Cortex of kidney (tissue), 1 donor: ENCODE data around the gene EIF3K.
"Not testable (repeated sequence)": the region's sequence is repeated elsewhere in the genome, so short reads cannot be mapped to it uniquely, and the experiment has no call there.

ENCODE experiments used
- DNase-seq: peaks from one replicate; lab custom pipeline; 2025; lab: John Stamatoyannopoulos, UW

The EIF3K gene

DNA sequence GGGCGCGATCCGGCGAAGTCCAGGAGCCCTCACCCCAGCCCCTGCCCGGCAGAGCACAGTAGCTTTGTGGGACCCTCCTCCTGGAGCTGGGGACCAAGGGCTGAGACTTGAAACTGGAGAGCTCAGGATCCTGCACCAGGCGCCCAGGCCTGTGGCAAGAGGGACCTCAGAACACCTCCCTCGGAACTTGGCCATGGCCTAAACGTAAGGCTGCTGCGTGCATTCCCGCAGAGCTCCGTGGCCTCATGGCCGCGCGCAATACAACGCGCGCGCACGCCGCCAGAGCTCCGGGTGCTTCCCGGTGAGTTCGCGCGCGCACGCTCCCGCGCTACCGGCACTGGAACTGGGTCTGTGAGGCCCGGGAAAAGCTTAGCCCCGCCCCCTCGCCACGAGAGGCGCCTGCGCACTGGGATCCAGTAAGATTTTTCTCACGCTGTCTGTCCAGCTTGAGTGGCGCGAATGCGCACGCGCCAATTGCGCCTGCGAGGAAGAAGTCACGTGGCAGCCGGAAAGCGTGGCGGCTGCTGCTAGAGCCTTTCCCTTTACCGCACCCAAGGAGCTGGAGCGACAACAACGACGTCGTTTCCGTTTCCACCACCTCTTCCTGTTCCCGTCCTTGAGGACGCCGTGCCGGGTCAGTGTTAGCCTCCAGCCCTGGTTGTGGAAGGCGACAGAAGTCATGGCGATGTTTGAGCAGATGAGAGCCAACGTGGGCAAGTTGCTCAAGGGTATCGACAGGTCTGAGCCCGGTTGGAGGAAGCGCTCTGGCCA is at the start of gene EIF3K:
Gene EIF3K (plus strand): TSS at position 599 of the 771 bp plus-strand sequence. CDS start 81 bp downstream, at position 680.
- peak; percentile 62 for DNase-seq

GRCh38 chr19:38569368-38569983 is 49.5 kb upstream of the EIF3K start:
- DNase-seq = no peak

GRCh38 chr19:38571682-38572081 is 47.3 kb upstream of the EIF3K start:
- no peak for DNase-seq

DNA sequence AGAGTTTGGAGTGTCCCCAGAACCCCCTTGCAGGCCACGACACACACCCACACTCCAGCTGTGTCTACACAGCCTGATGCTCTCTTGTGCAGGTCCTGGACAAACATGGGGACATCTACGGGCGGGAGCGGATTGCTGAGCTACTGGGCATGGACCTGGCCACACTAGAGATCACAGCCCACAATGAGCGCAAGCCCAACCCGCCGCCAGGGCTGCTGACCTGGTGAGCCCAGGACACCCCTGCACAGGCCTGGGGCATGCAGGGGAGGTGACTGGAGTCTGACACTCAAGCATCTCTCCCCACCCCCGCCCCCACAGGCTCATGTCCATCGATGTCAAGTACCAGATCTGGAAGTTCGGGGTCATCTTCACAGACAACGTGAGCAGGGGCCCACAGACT is 41.2 kb upstream of the EIF3K start:
- no peak for DNase-seq

DNA sequence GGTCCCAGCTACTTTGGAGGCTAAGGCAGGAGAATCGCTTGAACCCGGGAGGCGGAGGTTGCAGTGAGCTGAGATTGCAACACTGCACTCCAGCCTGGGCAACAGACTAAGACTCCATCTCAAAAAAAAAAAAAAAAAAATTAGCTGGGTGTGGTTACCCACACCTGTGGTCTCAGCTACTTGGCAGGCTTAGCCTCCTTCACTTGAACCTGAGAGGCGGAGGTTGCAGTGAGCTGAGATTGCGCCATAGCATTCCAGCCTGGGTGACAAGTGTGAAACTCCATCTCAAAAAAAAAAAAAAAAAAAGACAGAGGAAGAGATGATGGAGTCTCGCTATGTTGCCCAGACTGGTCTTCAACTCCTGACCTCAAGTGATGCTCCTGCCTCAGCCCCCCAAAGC is 39.7 kb upstream of the EIF3K start:
- DNase-seq = not testable (repeated sequence)

GRCh38 chr19:38580080-38580479 is 38.9 kb upstream of the EIF3K start:
- DNase-seq = no peak

DNA sequence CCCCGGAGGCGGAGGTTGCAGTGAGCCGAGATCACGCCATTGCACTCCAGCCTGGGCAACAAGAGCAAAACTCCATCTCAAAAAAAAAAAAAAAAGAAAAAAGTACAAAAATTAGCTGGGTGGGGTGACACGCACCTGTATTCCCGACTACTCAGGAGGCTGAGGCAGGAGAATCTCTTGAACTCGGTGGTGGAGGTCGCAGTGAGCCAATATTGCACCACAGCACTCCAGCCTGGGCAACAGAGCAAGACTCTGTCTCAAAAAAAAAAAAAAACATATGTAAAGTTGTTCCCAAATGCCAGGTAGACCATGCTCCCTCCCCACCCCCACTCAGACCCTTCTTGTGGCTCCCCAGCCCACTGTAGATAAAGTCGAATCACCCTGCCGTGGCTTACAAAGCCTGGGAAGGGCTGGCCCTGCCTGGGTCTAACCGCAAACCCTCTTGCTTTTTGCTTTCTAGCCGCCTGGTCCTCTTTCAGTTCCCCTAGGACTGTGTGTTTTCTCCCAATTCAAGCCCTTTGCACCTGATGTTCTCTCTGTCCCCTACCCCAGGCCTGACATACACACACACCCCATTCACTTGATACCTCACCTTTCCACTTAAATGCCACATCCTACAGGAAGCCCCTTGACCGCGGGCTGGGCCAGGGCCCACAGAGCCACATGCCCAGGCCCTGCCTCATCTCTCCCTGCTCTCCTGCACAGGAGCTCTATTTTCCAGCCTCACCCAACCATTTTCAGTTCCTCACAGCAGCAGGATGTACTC is 35.6 kb upstream of the EIF3K start:
- no peak for DNase-seq

- no peak for DNase-seq
Observed at GRCh38 chr19:38583985-38584305, 35.0 kb upstream of the EIF3K start.

GRCh38 chr19:38587562-38587961 is 31.4 kb upstream of the EIF3K start:
- DNase-seq = no peak

- DNase-seq = no peak
Observed at GRCh38 chr19:38588041-38588440, 30.9 kb upstream of the EIF3K start.

- DNase-seq = no peak
Observed at GRCh38 chr19:38592940-38593339, 26.0 kb upstream of the EIF3K start.

GRCh38 chr19:38596057-38596981 is 22.7 kb upstream of the EIF3K start:
- DNase-seq = no peak

DNA sequence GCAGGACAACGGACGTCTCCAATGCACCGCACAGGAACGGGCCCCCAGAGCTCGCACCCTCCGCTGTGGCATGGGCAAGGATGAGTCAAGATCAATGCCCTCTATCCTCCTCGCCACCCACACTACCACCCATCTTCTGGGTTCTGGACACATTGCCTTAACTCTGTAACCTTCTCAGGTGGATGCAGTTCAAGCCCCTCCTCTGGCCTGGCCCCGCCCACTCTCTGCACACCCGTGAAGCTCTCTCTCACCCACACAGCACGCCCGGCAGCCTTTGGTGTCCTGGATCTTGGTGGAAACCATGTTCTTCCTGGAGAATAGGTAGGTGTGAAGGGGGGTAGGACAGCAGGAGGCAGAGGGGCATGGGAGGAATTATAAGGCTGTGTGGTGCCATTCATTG is 21.9 kb upstream of the EIF3K start:
- DNase-seq = no peak

DNA sequence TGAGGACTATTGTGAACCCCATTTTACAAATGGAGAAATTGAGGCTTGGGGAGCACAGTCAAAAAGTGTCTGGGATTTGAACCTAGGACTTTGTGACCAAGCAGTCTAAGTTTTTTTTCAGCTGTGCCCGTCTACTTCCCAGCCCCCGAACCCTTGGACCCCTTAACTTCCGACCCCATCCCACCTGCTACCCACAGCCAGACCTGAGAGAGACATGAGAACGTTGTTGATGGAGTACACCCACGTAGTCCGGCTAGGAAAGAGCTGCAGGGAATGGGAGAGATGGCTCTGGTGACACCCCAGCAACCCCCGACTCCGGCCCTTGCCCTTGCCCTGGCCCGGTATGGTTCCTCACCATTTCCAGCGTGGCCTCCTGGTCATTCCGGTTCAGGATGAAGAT is 19.3 kb upstream of the EIF3K start:
- DNase-seq = no peak

DNA sequence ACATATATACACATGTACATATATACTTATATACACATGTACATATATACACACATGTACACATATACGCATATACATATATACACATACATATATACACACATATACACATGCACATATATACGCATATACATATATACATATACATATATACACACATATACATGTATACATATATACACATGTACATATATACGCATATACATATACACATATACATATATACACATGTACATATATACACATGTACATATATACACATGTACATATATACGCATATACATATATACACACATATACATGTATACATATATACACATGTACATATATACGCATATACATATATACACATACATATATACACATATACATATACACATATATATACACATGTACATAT is 16.1 kb upstream of the EIF3K start:
- DNase-seq = not testable (repeated sequence)

DNA sequence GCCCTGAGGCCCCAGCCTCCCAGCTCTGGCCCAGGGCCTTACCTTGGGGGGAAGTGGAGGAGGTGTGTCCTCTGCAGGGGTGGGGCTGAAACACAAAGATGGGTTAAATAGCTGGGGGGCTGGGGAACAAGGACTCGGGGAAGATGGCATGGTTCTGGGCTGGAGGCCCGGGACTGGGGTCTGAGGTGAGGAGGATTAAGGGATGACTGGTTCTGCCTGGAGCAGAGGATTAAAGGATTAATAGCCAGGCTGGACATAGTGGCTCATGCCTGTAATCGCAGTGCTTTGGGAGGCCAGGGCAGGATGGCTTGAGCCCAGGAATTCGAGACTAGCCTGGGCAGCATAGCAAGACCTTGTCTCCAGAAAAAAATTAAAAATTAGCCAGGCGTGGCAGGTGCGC is 12.9 kb upstream of the EIF3K start:
- no peak for DNase-seq

GRCh38 chr19:38614289-38614688 is 4.7 kb upstream of the EIF3K start:
- no peak for DNase-seq

DNA sequence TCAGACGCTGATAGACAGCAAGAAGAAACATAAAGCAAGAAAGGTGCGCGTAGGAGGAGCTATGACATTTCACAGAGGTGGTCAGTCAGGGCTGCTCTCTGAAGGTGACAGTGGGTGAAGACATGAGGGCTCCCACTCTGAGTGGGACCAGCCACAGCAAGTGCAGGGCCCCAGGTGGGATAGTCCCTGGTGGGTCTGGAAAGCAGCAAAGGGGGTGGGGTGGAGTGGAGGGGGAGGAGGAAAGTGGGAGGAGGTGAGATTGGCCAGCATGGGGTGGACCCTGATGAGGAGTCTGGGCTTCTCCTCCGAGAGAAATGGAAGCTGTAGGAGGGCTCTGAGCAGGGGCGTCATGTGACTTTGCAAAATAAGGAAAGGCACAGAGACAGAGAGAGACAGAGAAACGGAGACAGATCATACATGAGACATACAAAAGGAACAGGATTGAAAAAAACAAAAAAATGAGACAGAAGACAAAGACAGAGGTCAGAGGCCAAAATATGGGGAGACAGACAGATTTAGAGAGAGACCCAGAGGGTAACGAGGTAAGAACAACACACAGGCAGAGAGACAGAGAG is 3.9 kb upstream of the EIF3K start:
- DNase-seq = no peak

GRCh38 chr19:38616265-38616664 is 2.7 kb upstream of the EIF3K start:
- no peak for DNase-seq

DNA sequence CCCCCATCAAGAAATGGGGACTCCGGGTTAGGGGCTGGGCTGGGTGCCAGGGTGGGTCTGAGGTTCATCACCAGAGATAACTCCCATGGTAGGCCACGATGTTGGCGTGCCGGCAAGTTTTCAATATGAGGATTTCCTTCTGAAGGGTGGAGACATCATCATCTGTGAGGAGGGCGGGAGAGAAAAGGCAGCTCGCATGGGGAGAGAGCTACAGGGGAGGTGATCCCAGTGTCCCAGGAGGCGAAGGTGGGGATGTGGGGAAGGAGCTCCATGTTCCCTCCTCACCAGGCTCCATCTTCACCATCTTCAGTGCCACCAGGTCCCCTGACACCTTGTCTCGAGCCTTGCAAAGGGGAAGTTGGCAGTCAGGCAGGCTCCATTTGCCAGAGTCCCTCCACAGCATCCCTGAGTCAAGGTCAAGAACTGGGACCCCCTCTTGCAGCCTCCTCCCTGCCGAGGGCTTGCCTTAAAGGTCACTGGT is 1.7 kb upstream of the EIF3K start:
- DNase-seq = no peak

DNA sequence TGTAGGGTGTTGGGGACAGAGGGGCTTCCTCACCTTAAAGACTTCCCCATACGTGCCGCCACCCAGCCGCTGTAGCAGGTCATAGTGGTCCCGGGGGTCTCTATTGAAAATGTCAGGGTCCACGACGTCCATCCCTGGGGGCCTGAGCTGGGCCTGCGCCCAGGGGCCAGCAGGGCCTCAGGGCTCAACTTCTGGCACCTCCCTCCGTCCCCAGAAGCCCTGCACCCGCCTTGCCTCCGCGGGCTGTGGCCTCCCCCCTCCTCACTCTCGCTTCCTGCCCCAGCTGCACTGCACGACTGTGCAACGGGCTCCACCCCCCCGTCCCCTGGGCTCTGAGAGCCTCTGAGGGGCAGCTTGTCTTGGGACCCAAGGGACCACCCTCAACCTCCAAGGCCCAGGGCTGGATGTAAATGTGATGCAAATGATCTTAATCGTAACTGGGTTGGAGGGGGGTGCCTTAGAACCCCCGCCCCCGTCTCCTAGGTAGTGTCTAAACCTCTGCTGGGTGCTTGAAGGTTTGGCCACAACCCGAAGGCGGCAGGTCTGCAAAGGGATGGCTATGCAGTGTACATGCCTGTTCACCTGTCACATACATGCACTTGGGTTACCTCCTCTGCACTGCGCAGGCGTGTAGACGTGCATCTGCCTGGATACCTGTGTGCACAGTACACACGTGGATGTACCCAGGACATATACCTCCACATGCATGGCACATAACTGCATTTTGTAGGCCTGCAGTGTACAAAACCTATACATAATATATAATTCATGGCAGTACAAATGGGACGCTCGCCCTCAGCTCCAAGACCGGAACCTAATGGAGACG is 1.0 kb upstream of the EIF3K start, which contains the start of gene MAP4K1:
Gene MAP4K1 (minus strand): TSS at position 190 of the 826 bp plus-strand sequence. CDS start 58 bp downstream, at position 132.
- DNase-seq = no peak
